Stimulated activated CD4-positive, alpha-beta T cell treated with anti-CD3 and anti-CD28 coated beads, TNF-alpha, amount 100 ng/mL, for 24 hours (primary cell): Measurements from ENCODE around the gene INPP5D.
"Not testable (repeated sequence)": the region's sequence is repeated elsewhere in the genome, so short reads cannot be mapped to it uniquely, and the experiment has no call there.

Experiments
- DNase-seq, 3 experiments: peaks; one replicate each; pipeline ENCODE4 v3.0.0-alpha.2; 2020; ENCODE audit warnings: low read depth in 3 of 3

Gene INPP5D

GRCh38 chr2:233053928-233054784 lies 6.0 kb upstream of the INPP5D start:
- DNase-seq = peak; percentile 63 to 75 (median 67)

- DNase-seq = no peak
These were observed 4.8 kb upstream of the INPP5D start for GRCh38 chr2:233055362-233055761.

GRCh38 chr2:233056961-233057605 lies 3.1 kb upstream of the INPP5D start:
- no peak for DNase-seq

GRCh38 chr2:233058717-233059546 lies 1.2 kb upstream of the INPP5D start:
- no peak for DNase-seq

GRCh38 chr2:233059547-233059796 lies 670 bp upstream of the INPP5D start:
- DNase-seq = peak in 1 of 3 experiments; percentile 30

GRCh38 chr2:233060501-233060979 lies 398 bp downstream of the INPP5D start:
- no peak for DNase-seq

- peak in 1 of 3 experiments; percentile 34 for DNase-seq
These were observed 943 bp downstream of the INPP5D start for GRCh38 chr2:233060980-233061590.

GRCh38 chr2:233061591-233062450 lies 1.7 kb downstream of the INPP5D start:
- DNase-seq = peak in 1 of 3 experiments; percentile 38

- DNase-seq = no peak
These were observed 2.3 kb downstream of the INPP5D start for GRCh38 chr2:233062451-233062850.

- no peak for DNase-seq
These were observed 2.8 kb downstream of the INPP5D start for GRCh38 chr2:233062946-233063268.

GRCh38 chr2:233063269-233063975 lies 3.3 kb downstream of the INPP5D start:
- no peak for DNase-seq

GRCh38 chr2:233063976-233064411 lies 3.9 kb downstream of the INPP5D start:
- no peak for DNase-seq

- no peak for DNase-seq
These were observed 4.5 kb downstream of the INPP5D start for GRCh38 chr2:233064530-233065199.

GRCh38 chr2:233065200-233065589 lies 5.1 kb downstream of the INPP5D start:
- not testable (repeated sequence) for DNase-seq

- DNase-seq = no peak
These were observed 5.9 kb downstream of the INPP5D start for GRCh38 chr2:233065954-233066470.

- no peak for DNase-seq
These were observed 8.7 kb downstream of the INPP5D start for GRCh38 chr2:233068762-233069418.

- no peak for DNase-seq
These were observed 12.7 kb downstream of the INPP5D start for GRCh38 chr2:233072838-233073237.

- DNase-seq = no peak
These were observed 14.0 kb downstream of the INPP5D start for GRCh38 chr2:233074106-233074505.
